Liver (tissue), 3 donors: ENCODE measurements around the gene UNC45B.

Source experiments
- ATF3 ChIP-seq: IDR thresholded peaks from 2 replicates; pipeline ENCODE4 v1.6.1; 2016; ENCODE audit warnings: antibody characterized with exemption
- CTCF ChIP-seq: fragments of 150-350 bp; IDR thresholded peaks from 2 replicates; pipeline ENCODE4 v1.5.1; 2017; ENCODE audit warnings: improper control_type of control experiment, low read depth, low read length; ENCODE audit not compliant: missing input control
- FOXA1 ChIP-seq: IDR thresholded peaks from 2 replicates; pipeline ENCODE4 v1.6.1; 2016; ENCODE audit warnings: antibody characterized with exemption
- GABPA ChIP-seq, 2 donors: IDR thresholded peaks in 1 of 2; conservative IDR thresholded peaks in 1 of 2; 2 replicates each; pipeline ENCODE4 v1.6.1; 2016; ENCODE audit warnings: antibody characterized with exemption in 2 of 2, mild to moderate bottlenecking in 1 of 2, moderate library complexity in 1 of 2
- JUND ChIP-seq, 2 donors: IDR thresholded peaks; 2 replicates each; pipeline ENCODE4 v1.6.1; 2016; ENCODE audit warnings: antibody characterized with exemption in 2 of 2
- MAX ChIP-seq: IDR thresholded peaks from 2 replicates; pipeline ENCODE4 v1.6.1; 2016; ENCODE audit warnings: antibody characterized with exemption
- NR2F2 ChIP-seq: IDR thresholded peaks from 2 replicates; pipeline ENCODE4 v1.6.1; 2016; ENCODE audit warnings: antibody characterized with exemption
- RAD21 ChIP-seq, 2 donors: IDR thresholded peaks; 2 replicates each; pipeline ENCODE4 v1.6.1; 2016; ENCODE audit warnings: antibody characterized with exemption in 2 of 2, mild to moderate bottlenecking in 2 of 2
- REST ChIP-seq: IDR thresholded peaks from 2 replicates; pipeline ENCODE4 v1.6.1; 2016; ENCODE audit warnings: antibody characterized with exemption, mild to moderate bottlenecking
- TAF1 ChIP-seq: conservative IDR thresholded peaks from 2 replicates; pipeline ENCODE4 v1.6.1; 2016; ENCODE audit warnings: antibody characterized with exemption, mild to moderate bottlenecking
- YY1 ChIP-seq: IDR thresholded peaks from 2 replicates; pipeline ENCODE4 v1.6.1; 2016; ENCODE audit warnings: antibody characterized with exemption, mild to moderate bottlenecking
- donor health status: healthy.
- donor health status: healthy.

GRCh38 chr17:35127751-35128514 is 19.7 kb upstream of the UNC45B start:
- TF ChIP-seq RAD21 (IDR thresholded peaks at IDR 0.05) (no peak), CTCF (no peak), JUND (IDR thresholded peaks at IDR 0.05) (no peak), REST (no peak), YY1 (no peak), TAF1 (no peak), ATF3 (no peak), MAX (no peak), FOXA1 (no peak), GABPA (IDR thresholded peaks at IDR 0.05 in 1 of 2, conservative IDR thresholded peaks at IDR 0.05 in 1 of 2) (no peak), NR2F2 (no peak)
